GM18499 (cell line): ENCODE results near the gene ING5.
"Not testable (repeated sequence)": the region's sequence is repeated elsewhere in the genome, so short reads cannot be mapped to it uniquely, and the experiment has no call there.

ENCODE experiments used
- ATAC-seq: cut with Tn5 transposase; IDR thresholded peaks from one replicate; pipeline ENCODE4 v1.9.1; 2021; ENCODE audit warnings: moderate number of reproducible peaks; ENCODE audit not compliant: insufficient read depth, unreplicated experiment

The ING5 gene

GRCh38 chr2:241701399-241702154, at the start of gene ING5:
Gene ING5 (plus strand): TSS chr2:241702039. CDS start chr2:241702066, 27 bp downstream.
- no peak for ATAC-seq

DNA sequence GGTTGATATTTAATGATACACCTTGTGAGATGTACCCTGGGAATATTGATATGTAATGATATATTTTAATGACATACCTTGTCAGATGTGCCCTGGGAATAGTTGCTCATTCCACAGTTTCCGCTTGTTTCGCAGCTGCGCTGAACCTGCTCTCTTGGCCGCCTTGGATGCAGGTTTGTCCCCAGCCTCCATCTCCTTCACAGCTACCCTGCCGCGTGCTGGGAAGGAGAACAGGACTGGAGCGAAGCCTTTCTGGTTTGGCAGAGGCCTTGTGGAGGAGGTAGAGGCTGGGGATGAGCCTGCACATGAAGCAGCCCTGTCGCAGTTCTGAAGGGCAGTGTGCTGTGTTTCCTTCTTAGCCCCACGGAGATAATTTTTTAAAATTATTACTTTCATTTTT, 49.7 kb upstream of the ING5 start:
- ATAC-seq = no peak

GRCh38 chr2:241652722-241653121, 49.1 kb upstream of the ING5 start:
- no peak for ATAC-seq

- ATAC-seq = no peak
Measured at GRCh38 chr2:241653210-241653750, 48.6 kb upstream of the ING5 start.

GRCh38 chr2:241654551-241654950, 47.3 kb upstream of the ING5 start:
- ATAC-seq = no peak

DNA sequence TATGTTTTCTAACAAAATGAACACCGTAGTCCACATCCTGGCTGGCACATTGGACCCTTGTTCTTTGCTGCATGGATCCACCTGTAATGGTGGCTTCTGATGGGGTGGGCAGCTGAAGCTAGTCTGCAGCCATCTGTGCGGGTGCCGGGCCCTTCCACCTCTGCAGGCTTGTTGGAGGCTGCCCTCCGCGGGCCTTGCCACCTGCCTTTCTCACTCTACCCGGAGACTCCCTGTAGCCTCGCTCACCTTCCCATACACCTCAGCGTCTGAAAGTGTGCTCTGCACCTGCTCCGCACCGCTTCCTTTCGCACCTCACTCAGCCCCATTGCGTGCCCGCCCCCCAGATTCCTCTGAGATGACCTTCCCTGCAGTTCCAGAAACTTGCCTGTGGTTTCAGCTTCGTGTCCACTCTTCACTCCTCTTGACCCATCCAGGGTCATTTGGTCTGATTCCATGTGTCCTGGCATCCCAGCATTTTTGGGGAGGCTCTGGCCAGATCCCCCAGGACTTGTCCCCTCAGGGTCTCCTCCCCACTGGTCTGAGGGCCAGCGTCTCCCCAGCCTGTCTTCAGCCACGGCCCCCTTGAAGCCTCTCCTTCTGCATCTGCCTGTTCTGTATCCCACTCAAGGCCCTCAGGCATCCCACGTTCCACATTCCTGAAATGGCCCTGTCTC, 46.2 kb upstream of the ING5 start:
- ATAC-seq = no peak

DNA sequence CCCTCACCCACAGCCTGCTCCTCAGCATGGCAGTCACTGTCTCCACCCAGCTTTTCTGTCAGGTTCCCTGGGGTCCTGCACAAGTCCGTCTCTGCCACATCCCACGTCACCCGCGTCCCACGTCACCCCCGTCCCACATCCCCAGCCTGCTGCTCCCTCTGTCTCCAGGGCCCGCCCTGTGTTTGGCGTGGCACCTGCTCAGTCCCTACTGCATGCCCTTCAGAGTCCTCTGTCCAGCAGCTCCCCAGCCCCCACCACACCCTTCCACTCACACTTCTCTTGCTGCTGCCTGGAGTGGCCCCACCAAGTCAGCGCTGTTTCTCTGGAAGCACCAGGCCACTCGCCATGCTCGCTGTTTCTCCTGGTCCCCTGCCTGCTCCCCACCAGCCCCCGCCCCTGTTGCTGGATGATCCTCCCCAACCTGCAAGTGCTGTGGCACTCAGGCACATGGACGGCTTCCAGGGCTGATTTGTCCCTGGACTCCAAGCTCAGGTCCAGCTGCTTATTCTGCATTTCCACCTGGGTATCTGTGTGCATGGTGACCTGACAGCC, 45.6 kb upstream of the ING5 start:
- ATAC-seq = no peak

- no peak for ATAC-seq
Measured at GRCh38 chr2:241657786-241658254, 44.0 kb upstream of the ING5 start.

GRCh38 chr2:241658296-241658695, 43.5 kb upstream of the ING5 start:
- no peak for ATAC-seq

DNA sequence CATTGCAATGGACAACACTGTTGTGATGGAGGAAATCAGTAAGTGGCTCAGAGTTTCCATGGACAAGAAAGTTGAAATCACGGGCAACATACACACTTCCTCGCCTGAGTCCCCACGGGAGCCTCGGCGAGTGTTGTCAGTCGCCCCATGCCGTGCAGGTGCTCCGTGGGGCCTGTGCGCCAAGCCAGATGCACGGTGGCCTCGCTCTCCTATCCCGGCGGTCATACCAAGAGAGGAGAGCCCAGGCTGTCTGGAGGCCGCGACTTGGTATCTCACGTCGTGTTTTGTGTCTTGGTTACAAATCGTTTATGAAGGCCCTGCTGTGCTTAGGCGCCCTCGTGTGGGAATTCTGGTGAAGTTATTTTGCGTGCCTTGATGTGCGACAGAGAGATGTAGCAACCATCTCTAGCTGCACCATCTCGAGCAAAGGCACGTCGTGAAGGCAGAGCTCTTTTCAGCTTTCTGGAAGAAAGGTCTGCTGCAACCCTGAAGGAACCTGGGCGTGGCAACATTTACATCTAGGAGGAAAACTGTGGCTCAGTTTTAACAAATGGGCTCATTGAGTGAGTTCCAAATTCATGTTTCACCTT, 42.6 kb upstream of the ING5 start:
- no peak for ATAC-seq

GRCh38 chr2:241660593-241661213, 41.1 kb upstream of the ING5 start:
- no peak for ATAC-seq

DNA sequence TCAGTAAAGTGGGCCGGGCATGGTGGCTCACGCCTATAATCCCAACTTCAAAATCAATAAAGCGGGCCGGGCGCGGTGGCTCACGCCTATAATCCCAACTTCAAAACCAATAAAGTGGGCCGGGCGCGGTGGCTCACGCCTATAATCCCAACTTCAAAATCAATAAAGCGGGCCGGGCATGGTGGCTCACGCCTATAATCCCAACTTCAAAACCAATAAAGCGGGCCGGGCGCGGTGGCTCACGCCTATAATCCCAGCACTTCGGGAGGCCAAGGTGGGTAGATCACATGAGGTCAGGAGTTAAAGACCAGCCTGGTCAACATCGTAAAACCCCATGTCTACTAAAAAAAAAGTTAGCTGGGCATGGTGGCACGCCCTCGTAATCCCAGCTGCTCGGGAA, 39.1 kb upstream of the ING5 start:
- not testable (repeated sequence) for ATAC-seq

- ATAC-seq = no peak
Measured at GRCh38 chr2:241665731-241666440, 36.0 kb upstream of the ING5 start.

DNA sequence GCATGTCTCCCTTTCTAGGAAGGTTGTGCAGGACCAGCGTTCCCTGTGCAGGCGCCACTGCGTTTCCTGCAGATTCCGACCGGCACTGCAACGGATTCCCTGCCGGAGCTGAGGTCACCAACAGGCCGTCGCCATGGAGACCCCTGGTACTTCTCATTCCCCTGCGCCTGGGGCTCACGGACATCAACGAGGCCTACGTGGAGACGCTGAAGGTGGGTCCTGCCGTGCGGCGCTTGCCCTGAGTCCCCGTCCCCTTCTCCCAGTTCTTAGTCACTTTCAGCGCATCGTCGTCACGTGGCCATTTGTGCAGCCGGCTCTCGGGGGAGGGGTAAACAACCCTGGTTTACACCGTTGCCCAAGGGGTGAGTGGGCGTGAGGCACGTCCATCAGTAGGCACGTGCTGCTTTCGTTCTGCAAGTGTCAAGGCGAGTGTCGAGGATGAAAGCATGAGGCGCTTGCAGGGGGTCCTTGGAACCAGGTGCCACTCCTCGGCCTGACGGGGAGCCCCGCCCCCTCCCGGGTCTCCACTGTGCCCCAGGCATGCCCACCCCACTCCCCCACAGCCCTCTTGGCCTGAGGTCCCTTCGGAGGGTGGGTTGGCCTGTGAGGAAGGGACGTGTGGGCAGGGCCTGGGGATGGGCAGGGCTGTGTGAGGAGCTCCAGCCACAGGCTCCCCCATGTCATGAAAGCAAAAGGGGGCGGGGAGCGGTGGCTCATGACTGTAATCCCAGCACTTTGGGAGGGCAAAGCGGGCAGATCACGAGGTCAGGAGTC, 35.0 kb upstream of the ING5 start:
- ATAC-seq = no peak

DNA sequence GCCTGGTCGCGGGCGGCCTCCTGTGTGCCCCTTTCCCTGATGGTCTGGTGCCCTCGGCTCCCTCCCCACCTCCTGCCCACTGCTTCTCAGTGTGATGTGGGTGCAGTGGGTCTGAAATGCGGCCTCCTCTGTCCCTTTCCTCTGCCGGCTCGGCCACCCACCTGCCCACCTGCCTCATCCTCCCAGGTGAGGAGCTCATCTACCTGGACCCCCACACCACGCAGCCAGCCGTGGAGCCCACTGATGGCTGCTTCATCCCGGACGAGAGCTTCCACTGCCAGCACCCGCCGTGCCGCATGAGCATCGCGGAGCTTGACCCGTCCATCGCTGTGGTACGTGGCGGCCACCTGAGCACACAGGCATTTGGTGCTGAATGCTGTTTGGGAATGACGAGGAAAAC, 33.5 kb upstream of the ING5 start:
- ATAC-seq = no peak

GRCh38 chr2:241668839-241669238, 33.0 kb upstream of the ING5 start:
- ATAC-seq = no peak

- no peak for ATAC-seq
Measured at GRCh38 chr2:241670333-241671110, 31.3 kb upstream of the ING5 start.
